ENCODE measurements around the gene CA12. TPM values are rescaled to one million over a fixed set of nuclear protein-coding genes. Genes with fewer than 3 reads are reported as not detected.
A peak's percentile ranks its signal among the peaks of the same experiment; 100 is the strongest.

The CA12 gene
- total RNA-seq, 2 donors from 2014 or later, result 1.2 to 2.1 TPM

DNA sequence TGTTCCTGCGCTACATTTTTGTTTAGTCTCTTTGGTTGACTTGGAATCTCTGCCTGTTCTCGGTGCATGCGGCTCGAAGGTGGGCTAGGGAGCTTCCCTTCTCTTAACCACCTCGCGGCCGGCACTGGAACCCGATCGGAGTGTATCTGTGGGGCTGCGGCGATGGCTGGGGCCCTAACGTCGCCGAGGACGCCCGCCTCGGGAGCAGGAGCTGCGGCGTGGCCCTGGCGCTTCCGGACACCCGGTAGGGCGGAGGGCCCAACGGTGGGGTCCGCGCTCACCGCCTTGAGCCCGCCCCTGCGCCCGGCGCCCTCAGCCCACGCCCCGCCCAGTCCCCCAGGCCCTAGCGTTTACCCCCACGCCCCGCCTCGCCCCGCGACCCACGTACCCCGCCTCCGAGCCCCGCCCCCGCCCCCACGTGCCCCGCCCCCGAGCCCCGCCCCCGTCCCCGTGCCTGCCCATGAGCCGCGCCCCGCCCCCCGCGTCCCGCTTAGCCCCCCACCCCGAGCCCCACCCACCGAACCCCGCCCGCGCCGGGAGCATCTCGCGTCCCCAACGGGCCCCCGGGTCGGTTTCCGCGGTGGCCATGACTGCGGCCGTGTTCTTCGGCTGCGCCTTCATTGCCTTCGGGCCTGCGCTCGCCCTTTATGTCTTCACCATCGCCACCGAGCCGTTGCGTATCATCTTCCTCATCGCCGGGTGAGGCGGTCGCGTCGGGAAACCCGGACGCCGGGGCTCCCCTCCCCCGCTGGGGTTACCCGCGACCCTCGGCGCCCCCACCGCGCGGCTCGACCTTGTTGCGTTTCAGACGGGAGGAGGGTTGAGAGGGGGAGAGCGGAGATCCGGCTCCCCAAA is 104.4 kb downstream of the CA12 start, which contains the start of gene APH1B:
TSS of gene APH1B (plus strand) at position 568 of the 855 bp plus-strand sequence. CDS start at position 587, 19 bp downstream.
- peak within 1 kb of the TSS; percentile 77 for H3K4me3 Mint-ChIP-seq
- peak; percentile 92 for DNase-seq
- no peaks in the 10 kb centered on the region for H3K4me1 ChIP-seq (ENCODE audit: control insufficient read depth, insufficient read depth, low read length)

GRCh38 chr15:63276342-63277037 is 105.2 kb downstream of the CA12 start:
- 9 to 29% methylated on average over 9 to 11 of the region's 11 CpGs for WGBS, 2 experiments (ENCODE audit: insufficient coverage in 1 of 2, insufficient read length in 1 of 2)
- H3K4me3 ChIP-seq (ENCODE audit: low read length), result peak overlapping the region; percentile 85
- peaks cover 10% of the 10 kb centered on the region for H3K9me3 Mint-ChIP-seq
- peak overlapping the region; percentile 77 for H3K4me3 Mint-ChIP-seq
- peaks cover 15% of the 10 kb centered on the region for H3K4me1 Mint-ChIP-seq
- H3K36me3 ChIP-seq (ENCODE audit: control insufficient read depth, insufficient read depth, low read length), result no peaks in the 10 kb centered on the region
- peaks cover 17% of the 10 kb centered on the region for H3K27me3 Mint-ChIP-seq (ENCODE audit: insufficient read depth)
- H3K9me3 ChIP-seq (ENCODE audit: control insufficient read depth, low read length), result peaks cover 12% of the 10 kb centered on the region
- peaks cover 8% of the 10 kb centered on the region for H3K36me3 Mint-ChIP-seq (ENCODE audit: low read depth)
- H3K27ac Mint-ChIP-seq, result peak overlapping the region; percentile 91
- H3K27ac ChIP-seq (ENCODE audit: low read depth, low read length), result no peak overlapping the region
- no peak for DNase-seq
- peaks cover 12% of the 10 kb centered on the region for H3K27me3 ChIP-seq (ENCODE audit: control insufficient read depth, insufficient read depth, low read length, poor library complexity, severe bottlenecking)
- TF ChIP-seq, protein P1, sequence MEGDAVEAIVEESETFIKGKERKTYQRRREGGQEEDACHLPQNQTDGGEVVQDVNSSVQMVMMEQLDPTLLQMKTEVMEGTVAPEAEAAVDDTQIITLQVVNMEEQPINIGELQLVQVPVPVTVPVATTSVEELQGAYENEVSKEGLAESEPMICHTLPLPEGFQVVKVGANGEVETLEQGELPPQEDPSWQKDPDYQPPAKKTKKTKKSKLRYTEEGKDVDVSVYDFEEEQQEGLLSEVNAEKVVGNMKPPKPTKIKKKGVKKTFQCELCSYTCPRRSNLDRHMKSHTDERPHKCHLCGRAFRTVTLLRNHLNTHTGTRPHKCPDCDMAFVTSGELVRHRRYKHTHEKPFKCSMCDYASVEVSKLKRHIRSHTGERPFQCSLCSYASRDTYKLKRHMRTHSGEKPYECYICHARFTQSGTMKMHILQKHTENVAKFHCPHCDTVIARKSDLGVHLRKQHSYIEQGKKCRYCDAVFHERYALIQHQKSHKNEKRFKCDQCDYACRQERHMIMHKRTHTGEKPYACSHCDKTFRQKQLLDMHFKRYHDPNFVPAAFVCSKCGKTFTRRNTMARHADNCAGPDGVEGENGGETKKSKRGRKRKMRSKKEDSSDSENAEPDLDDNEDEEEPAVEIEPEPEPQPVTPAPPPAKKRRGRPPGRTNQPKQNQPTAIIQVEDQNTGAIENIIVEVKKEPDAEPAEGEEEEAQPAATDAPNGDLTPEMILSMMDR (conservative IDR thresholded peaks at IDR 0.05), result no peak
- no peaks in the 10 kb centered on the region for H3K4me1 ChIP-seq (ENCODE audit: control insufficient read depth, insufficient read depth, low read length)
- H3K9ac ChIP-seq (ENCODE audit: extremely low read depth, low read length, poor library complexity, severe bottlenecking), result peak overlapping the region; percentile 27

More for the DNA sequence above, 104.4 kb downstream of the CA12 start, which contains the start of gene APH1B:
- TF ChIP-seq, protein P1 (conservative IDR thresholded peaks at IDR 0.05), result peak; percentile 48
- 0 to 1% methylated on average over 10 to 88 of the region's 102 CpGs for WGBS, 2 experiments (ENCODE audit: insufficient coverage in 1 of 2, insufficient read length in 1 of 2)
- H3K4me1 Mint-ChIP-seq, result peaks cover 15% of the 10 kb centered on the region
- H3K36me3 Mint-ChIP-seq (ENCODE audit: low read depth), result peaks cover 8% of the 10 kb centered on the region
- no peaks in the 10 kb centered on the region for H3K36me3 ChIP-seq (ENCODE audit: control insufficient read depth, insufficient read depth, low read length)
- no peak within 1 kb of the TSS for H3K27ac ChIP-seq (ENCODE audit: low read depth, low read length)
- peak within 1 kb of the TSS; percentile 91 for H3K27ac Mint-ChIP-seq
- peaks cover 12% of the 10 kb centered on the region for H3K27me3 ChIP-seq (ENCODE audit: control insufficient read depth, insufficient read depth, low read length, poor library complexity, severe bottlenecking)
- H3K27me3 Mint-ChIP-seq (ENCODE audit: insufficient read depth), result peaks cover 17% of the 10 kb centered on the region
- peak within 1 kb of the TSS; percentile 85 for H3K4me3 ChIP-seq (ENCODE audit: low read length)
- H3K9me3 Mint-ChIP-seq, result peaks cover 10% of the 10 kb centered on the region
- peak within 1 kb of the TSS; percentile 27 for H3K9ac ChIP-seq (ENCODE audit: extremely low read depth, low read length, poor library complexity, severe bottlenecking)
- H3K9me3 ChIP-seq (ENCODE audit: control insufficient read depth, low read length), result peaks cover 12% of the 10 kb centered on the region

- peaks cover 12% of the 10 kb centered on the region for H3K9me3 ChIP-seq (ENCODE audit: control insufficient read depth, low read length)
- Mint-ChIP-seq H3K4me1 (peaks cover 15% of the 10 kb centered on the region), H3K4me3 (no peak overlapping the region), H3K36me3 (ENCODE audit: low read depth) (peaks cover 4% of the 10 kb centered on the region), H3K9me3 (peaks cover 10% of the 10 kb centered on the region), H3K27me3 (ENCODE audit: insufficient read depth) (peaks cover 17% of the 10 kb centered on the region), H3K27ac (no peak overlapping the region)
- WGBS, 2 experiments (ENCODE audit: insufficient coverage in 1 of 2, insufficient read length in 1 of 2), result 76 to 86% methylated on average over 3 of the region's 3 CpGs
- H3K9ac ChIP-seq (ENCODE audit: extremely low read depth, low read length, poor library complexity, severe bottlenecking), result no peak overlapping the region
- no peak overlapping the region for H3K4me3 ChIP-seq (ENCODE audit: low read length)
- H3K36me3 ChIP-seq (ENCODE audit: control insufficient read depth, insufficient read depth, low read length), result no peaks in the 10 kb centered on the region
- H3K27ac ChIP-seq (ENCODE audit: low read depth, low read length), result no peak overlapping the region
- TF ChIP-seq, protein P1 (conservative IDR thresholded peaks at IDR 0.05), result no peak
- peak; percentile 70 for DNase-seq
- H3K27me3 ChIP-seq (ENCODE audit: control insufficient read depth, insufficient read depth, low read length, poor library complexity, severe bottlenecking), result peaks cover 12% of the 10 kb centered on the region
- no peaks in the 10 kb centered on the region for H3K4me1 ChIP-seq (ENCODE audit: control insufficient read depth, insufficient read depth, low read length)
Observed at GRCh38 chr15:63274427-63274826, 107.2 kb downstream of the CA12 start.

Other genes starting within 250 kb of the CA12 start
- 10 to 100 TPM; 56.2 to 68.8 TPM for gene RPS27L, start 224.4 kb downstream of the CA12 start, total RNA-seq
- 10 to 100 TPM; 21.9 to 28.8 TPM for gene RAB8B, start 192.2 kb downstream of the CA12 start, total RNA-seq
- gene APH1B, start 104.2 kb downstream of the CA12 start, total RNA-seq, result 10 to 100 TPM; 19.5 to 22.7 TPM
- 10 to 100 TPM; 51.5 to 52.5 TPM for gene USP3, start 122.7 kb upstream of the CA12 start, total RNA-seq
- under 1 TPM; 0.29 to 0.90 TPM for gene FBXL22, start 215.5 kb upstream of the CA12 start, total RNA-seq

All from endodermal cell (in vitro differentiated cells).